NCI-H128 (cell line): ENCODE results near the gene SERPINI1.
A peak's percentile ranks its signal among the peaks of the same experiment; 100 is the strongest.

Experiments used
- DNase-seq: peaks from one replicate; lab custom pipeline; 2025; ENCODE audit not compliant: unreplicated experiment; lab: John Stamatoyannopoulos, UW

Gene SERPINI1

GRCh38 chr3:167734498-167735232 is 856 bp upstream of the SERPINI1 start, which contains the start of gene PDCD10:
Gene PDCD10, minus strand, starts transcription at chr3:167734892. Its CDS starts 14,735 bp downstream, at chr3:167720157.
- peak; percentile 100 for DNase-seq

GRCh38 chr3:167736264-167736787 is 805 bp downstream of the SERPINI1 start:
- DNase-seq, result no peak

- DNase-seq, result no peak
Measured at GRCh38 chr3:167736997-167737396, 1.5 kb downstream of the SERPINI1 start.

- DNase-seq, result no peak
Measured at GRCh38 chr3:167738037-167738436, 2.5 kb downstream of the SERPINI1 start.

- DNase-seq, result no peak
Measured at GRCh38 chr3:167739190-167739810, 3.8 kb downstream of the SERPINI1 start.

- no peak for DNase-seq
Measured at GRCh38 chr3:167740961-167741587, 5.6 kb downstream of the SERPINI1 start.

GRCh38 chr3:167742338-167742737 is 6.8 kb downstream of the SERPINI1 start:
- no peak for DNase-seq

GRCh38 chr3:167743799-167744198 is 8.3 kb downstream of the SERPINI1 start:
- no peak for DNase-seq

GRCh38 chr3:167749209-167749608 is 13.7 kb downstream of the SERPINI1 start:
- DNase-seq, result no peak

GRCh38 chr3:167749728-167750127 is 14.2 kb downstream of the SERPINI1 start:
- DNase-seq, result no peak

GRCh38 chr3:167750272-167750971 is 14.9 kb downstream of the SERPINI1 start:
- DNase-seq, result no peak

- DNase-seq, result no peak
Measured at GRCh38 chr3:167754049-167754448, 18.5 kb downstream of the SERPINI1 start.

- no peak for DNase-seq
Measured at GRCh38 chr3:167761302-167761701, 25.8 kb downstream of the SERPINI1 start.

GRCh38 chr3:167762296-167762695 is 26.8 kb downstream of the SERPINI1 start:
- no peak for DNase-seq

- DNase-seq, result no peak
Measured at GRCh38 chr3:167772992-167773391, 37.5 kb downstream of the SERPINI1 start.

GRCh38 chr3:167773584-167773983 is 38.1 kb downstream of the SERPINI1 start:
- DNase-seq, result no peak

- no peak for DNase-seq
Measured at GRCh38 chr3:167776066-167776685, 40.7 kb downstream of the SERPINI1 start.

GRCh38 chr3:167777356-167777755 is 41.8 kb downstream of the SERPINI1 start:
- no peak for DNase-seq

GRCh38 chr3:167780214-167780883 is 44.8 kb downstream of the SERPINI1 start:
- DNase-seq, result no peak

GRCh38 chr3:167783781-167784180 is 48.3 kb downstream of the SERPINI1 start:
- no peak for DNase-seq
